Kidney (tissue), 14 donors: ENCODE data around the gene NOD1. TPM values are rescaled to one million over a fixed set of nuclear protein-coding genes. Genes with fewer than 3 reads are reported as not detected.
A peak's percentile ranks its signal among the peaks of the same experiment; 100 is the strongest.

Source experiments
- DNase-seq, 5 donors: peaks; one replicate each; pipeline ENCODE4 v3.0.0-alpha.2; 2013 to 2020
- FAIRE-seq: peaks from 2 replicates; lab custom pipeline; 2012; peaks lifted over from hg19 to GRCh38; lab: Jason Lieb, UNC
- H3K27ac ChIP-seq, 2 donors: one replicate each; pipeline ENCODE4 v1.7.0; 2013; ENCODE audit warnings: low read depth in 2 of 2, low read length in 2 of 2, inconsistent platforms in 1 of 2
- H3K27me3 ChIP-seq: one replicate; pipeline ENCODE4 v1.7.1; 2013; ENCODE audit warnings: low read length, inconsistent platforms; ENCODE audit not compliant: control insufficient read depth, insufficient read depth
- H3K36me3 ChIP-seq, 3 donors: one replicate each; pipeline versions ENCODE4 v1.7.0 to v1.7.1; 2013; ENCODE audit warnings: low read length in 3 of 3, control low read depth in 1 of 3, inconsistent platforms in 1 of 3; ENCODE audit not compliant: insufficient read depth in 3 of 3, control insufficient read depth in 2 of 3
- H3K4me1 ChIP-seq, 3 donors: one replicate each; pipeline versions ENCODE4 v1.7.0 to v1.7.1; 2013; ENCODE audit warnings: low read length in 3 of 3, inconsistent platforms in 1 of 3, low read depth in 1 of 3; ENCODE audit not compliant: control insufficient read depth in 2 of 3, insufficient read depth in 2 of 3
- H3K4me3 ChIP-seq, 3 donors: one replicate each; pipeline versions ENCODE4 v1.7.0 to v1.8.1; 2013; ENCODE audit warnings: low read length in 3 of 3, control low read depth in 1 of 3, inconsistent platforms in 1 of 3
- H3K9ac ChIP-seq, 3 donors: one replicate each; pipeline versions ENCODE4 v1.7.0 to v1.7.1; 2013; ENCODE audit warnings: low read length in 3 of 3, control low read depth in 1 of 3, inconsistent platforms in 1 of 3
- H3K9me3 ChIP-seq, 3 donors: one replicate each; pipeline versions ENCODE4 v1.7.0 to v1.7.1; 2013; ENCODE audit warnings: low read length in 3 of 3, control low read depth in 1 of 3, inconsistent platforms in 1 of 3; ENCODE audit not compliant: control insufficient read depth in 2 of 3, insufficient read depth in 1 of 3
- intact Hi-C: fragments of 100-400 bp; cut with DNase I; formaldehyde crosslinking; loops from one replicate; pipeline ENCODE4 v1.11.1; 2022
- polyA plus RNA-seq: library from polyadenylated mRNA; stranded (reverse); fragments of 350-450 nt; fragmentation: Illumina TruSeq; extraction: RNeasy Lipid Tissue Mini Kit (QIAGEN cat#74804); gene quantifications from one replicate; pipeline ENCODE4 v1.2.3, GENCODE V29; 2014; ENCODE audit warnings: low read depth, low replicate concordance; ENCODE audit not compliant: insufficient read depth
- total RNA-seq: library from RNA; stranded (reverse); fragmentation: NEBNext Ultra II Directional; extraction: Animal tissue kit (Norgen Biotek cat#: 25700); gene quantifications from one replicate; pipeline ENCODE4 v1.2.1, GENCODE V29; 2021
- TF ChIP-seq, protein P1 (sequence below): IDR thresholded peaks from 3 replicates; pipeline ENCODE4 v1.5.1; 2012; ENCODE audit warnings: mild to moderate bottlenecking, moderate library complexity, borderline replicate concordance; ENCODE audit not compliant: insufficient read depth; ENCODE audit errors: extremely low read depth
- donor health status: control.
- donor health status: control.
- donor health status: control.
- donor health status: control.
- donor health status: control.
- donor health status: DM: yes; HTN: yes; CAD: no.
- donor health status: Normal renal cell carcinoma (clear cell type).

Gene NOD1
- total and polyA plus RNA-seq, 2 donors from 2014 or later: 3.8 to 15.6 TPM

DNA sequence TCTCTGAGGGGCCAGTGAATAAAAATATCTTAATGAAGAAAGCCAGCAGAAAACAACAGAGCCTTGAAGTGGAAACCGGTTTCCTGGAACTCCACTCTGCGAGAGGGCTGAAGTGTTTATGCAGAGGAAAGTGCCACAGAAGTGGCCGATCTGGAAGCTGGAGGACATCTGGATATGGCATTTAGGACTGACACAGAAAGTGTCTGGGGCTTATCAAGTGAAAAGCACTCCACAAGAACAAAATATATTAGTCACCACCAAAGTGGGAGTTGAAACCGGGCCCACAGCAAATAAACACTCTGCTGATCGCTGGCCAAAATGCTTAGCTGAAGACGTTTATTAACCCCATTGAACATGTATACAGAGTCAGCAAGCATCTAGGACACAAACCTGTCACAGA lies 7.8 kb downstream of the NOD1 start:
- Histone ChIP-seq H3K27me3 (no peaks in the 10 kb centered on the region), H3K4me1 (peaks cover 12 to 25% (median 13%) of the 10 kb centered on the region in 3 donors), H3K4me3 (no peak overlapping the region), H3K9ac (no peak overlapping the region), H3K27ac (peak overlapping the region in 1 of 2 donors; percentile 86), H3K9me3 (no peaks in the 10 kb centered on the region), H3K36me3 (no peaks in the 10 kb centered on the region)
- intact Hi-C loops: no loop called here
- DNase-seq (peak in 3 of 5 donors; percentile 51 to 84 (median 69)), FAIRE-seq (no peak)
- TF ChIP-seq, protein P1, sequence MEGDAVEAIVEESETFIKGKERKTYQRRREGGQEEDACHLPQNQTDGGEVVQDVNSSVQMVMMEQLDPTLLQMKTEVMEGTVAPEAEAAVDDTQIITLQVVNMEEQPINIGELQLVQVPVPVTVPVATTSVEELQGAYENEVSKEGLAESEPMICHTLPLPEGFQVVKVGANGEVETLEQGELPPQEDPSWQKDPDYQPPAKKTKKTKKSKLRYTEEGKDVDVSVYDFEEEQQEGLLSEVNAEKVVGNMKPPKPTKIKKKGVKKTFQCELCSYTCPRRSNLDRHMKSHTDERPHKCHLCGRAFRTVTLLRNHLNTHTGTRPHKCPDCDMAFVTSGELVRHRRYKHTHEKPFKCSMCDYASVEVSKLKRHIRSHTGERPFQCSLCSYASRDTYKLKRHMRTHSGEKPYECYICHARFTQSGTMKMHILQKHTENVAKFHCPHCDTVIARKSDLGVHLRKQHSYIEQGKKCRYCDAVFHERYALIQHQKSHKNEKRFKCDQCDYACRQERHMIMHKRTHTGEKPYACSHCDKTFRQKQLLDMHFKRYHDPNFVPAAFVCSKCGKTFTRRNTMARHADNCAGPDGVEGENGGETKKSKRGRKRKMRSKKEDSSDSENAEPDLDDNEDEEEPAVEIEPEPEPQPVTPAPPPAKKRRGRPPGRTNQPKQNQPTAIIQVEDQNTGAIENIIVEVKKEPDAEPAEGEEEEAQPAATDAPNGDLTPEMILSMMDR: no peak

DNA sequence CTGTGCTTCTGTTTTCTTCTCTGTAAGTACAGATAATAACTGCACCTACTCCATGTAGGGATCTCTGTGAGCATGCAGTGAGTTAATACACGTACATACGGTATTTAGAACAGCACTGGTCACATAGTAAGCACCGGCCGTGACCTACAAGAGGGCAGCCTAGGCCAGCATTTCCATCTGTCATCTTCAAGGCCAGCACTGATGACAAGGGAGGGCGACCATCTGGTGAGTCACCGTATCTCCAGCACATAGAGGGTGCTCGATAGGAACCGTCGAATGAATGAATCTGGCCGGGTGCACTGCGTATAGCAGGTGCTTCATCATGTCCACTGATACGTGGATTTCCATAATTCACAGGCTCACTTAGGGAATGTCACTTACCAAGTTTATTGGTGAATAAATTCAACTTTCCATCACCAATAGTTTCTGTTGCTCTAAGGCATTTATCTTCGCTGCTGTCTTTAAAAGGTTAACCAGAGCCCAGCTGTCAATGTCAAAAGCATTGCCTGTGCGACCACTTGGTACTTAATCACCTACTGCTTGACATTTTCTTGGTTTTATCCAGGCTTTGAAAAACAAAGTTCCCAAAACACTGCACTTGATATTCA lies 8.3 kb downstream of the NOD1 start:
- peaks cover 12 to 25% (median 13%) of the 10 kb centered on the region in 3 donors for H3K4me1 ChIP-seq
- no peak overlapping the region for H3K4me3 ChIP-seq
- H3K27me3 ChIP-seq: no peaks in the 10 kb centered on the region
- H3K27ac ChIP-seq: peak overlapping the region; percentile 53 to 86
- TF ChIP-seq, protein P1: no peak
- H3K36me3 ChIP-seq: no peaks in the 10 kb centered on the region
- DNase-seq (no peak), FAIRE-seq (no peak)
- H3K9ac ChIP-seq: no peak overlapping the region
- intact Hi-C loops: no loop called here
- no peaks in the 10 kb centered on the region for H3K9me3 ChIP-seq

DNA sequence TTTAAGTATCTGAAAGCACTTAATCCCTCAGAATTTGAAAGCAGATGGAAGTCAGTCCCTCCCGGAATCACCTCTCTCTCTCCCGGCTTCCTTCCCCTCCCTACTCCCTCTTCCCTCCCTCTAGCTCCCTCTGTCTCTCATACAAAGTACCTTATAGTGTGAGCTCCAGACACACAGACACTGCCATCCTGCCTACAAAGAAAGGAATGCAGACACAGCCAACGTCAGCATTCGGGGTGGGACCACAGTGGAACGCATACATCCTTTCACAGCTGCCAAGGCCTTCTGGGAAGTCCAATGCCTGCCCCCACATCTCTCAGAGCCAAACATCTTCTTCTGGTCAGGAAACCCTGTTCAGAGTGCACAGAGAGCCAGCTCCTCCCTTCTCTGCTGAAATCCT lies 9.3 kb downstream of the NOD1 start:
- H3K36me3 ChIP-seq: no peaks in the 10 kb centered on the region
- TF ChIP-seq, protein P1: peak; percentile 41
- no peaks in the 10 kb centered on the region for H3K27me3 ChIP-seq
- DNase-seq: peak in 4 of 5 donors; percentile 64 to 85 (median 74)
- peak overlapping the region; percentile 53 to 86 for H3K27ac ChIP-seq
- H3K9me3 ChIP-seq: no peaks in the 10 kb centered on the region
- H3K4me1 ChIP-seq: peaks cover 12 to 25% (median 13%) of the 10 kb centered on the region in 3 donors
- no peak overlapping the region for H3K9ac ChIP-seq
- H3K4me3 ChIP-seq: peak overlapping the region in 1 of 3 donors; percentile 1
- intact Hi-C loops: no loop called here
- peak; percentile 37 for FAIRE-seq
